GM21515 (cell line): Measurements from ENCODE around the gene FAM193A.
A peak's percentile ranks its signal among the peaks of the same experiment; 100 is the strongest.

ENCODE experiments used
- ATAC-seq: cut with Tn5 transposase; IDR thresholded peaks from one replicate; pipeline ENCODE4 v1.9.1; 2021; ENCODE audit not compliant: unreplicated experiment

FAM193A gene

DNA sequence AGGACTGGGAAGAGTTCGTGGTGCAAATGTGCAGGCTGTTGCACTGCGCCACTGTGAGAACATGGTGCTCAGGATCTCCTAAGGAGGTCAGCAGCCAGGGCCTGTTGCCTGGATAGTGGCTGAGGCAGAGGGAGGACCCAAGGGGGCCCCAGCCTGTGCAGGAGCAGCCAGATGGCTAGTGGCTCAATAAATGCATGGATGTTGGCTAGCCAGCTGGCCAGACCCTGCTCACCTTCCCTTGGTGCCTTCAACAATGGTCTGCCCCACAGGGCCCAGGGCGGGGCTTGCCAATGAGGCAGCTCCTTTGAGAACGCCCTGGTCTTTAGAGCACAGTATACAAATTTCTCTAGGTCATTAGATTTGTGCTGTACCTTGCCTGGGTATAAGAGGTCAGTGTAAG lies 152.2 kb downstream of the FAM193A start:
- no peak for ATAC-seq

GRCh38 chr4:2689114-2689513 lies 152.7 kb downstream of the FAM193A start:
- ATAC-seq: no peak

DNA sequence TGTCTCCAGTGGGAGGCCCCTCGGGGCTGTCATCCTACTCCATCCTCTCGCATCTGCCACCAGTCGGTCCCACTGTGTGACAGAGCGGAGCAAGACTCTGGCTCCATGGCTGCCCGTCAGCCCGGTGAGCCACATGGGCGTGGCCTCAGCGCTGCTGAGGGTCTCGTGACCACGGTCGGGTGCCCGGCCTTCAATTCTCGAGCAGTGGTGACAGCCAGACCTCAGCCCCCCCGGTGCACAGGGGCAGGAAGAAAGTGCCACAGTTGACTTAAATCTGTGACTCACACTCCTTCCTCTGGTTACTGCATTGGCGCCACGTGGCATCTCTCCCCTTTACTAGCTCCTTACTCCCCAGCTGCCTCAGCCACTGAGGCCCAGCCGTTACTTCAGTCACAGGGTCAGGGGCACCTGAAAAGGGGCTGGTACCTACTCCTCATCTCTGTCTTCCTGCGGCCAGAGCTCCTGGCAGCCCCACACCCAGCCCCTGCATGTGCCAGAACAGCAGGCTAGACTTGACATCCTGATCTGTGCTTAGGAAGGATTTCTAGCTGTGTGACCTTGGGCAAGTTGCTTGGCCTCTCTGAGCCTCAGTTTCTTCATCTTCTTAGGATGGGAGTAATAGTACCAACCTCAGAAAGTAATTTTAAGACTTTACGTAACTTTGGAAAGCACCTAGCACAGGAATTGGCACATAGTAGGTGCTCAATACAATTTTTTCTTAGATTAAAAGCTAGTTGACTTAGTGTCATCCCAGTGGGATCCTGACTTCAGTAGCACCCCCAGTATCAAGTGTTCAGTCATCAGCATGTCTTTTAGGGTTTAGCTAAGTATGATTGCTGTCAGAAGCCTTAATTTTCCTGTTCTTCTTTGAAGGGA lies 153.6 kb downstream of the FAM193A start:
- peak; percentile 45 for ATAC-seq

GRCh38 chr4:2691313-2691712 lies 154.9 kb downstream of the FAM193A start:
- ATAC-seq: no peak

DNA sequence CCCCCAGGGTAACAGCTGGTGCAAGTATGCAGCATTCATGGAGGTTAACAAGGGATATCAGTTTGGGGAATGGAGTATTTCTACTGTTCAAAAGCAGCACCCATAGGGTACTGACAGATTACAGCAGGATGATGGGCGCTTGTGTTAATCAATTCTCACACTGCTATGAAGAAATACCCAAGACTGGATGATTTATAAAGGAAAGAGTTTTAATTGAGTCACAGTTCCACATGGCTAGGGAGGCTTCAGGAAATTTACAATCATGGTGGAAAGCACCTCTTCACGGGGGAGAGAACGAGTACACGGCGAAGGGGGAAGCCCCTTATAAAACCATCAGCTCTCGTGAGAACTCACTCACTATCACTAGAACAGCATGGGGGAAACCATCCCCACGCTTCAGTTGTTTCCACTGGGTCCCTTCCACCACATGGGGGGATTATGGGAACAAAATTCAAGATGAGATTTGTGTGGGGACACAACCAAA lies 155.5 kb downstream of the FAM193A start:
- ATAC-seq: no peak

DNA sequence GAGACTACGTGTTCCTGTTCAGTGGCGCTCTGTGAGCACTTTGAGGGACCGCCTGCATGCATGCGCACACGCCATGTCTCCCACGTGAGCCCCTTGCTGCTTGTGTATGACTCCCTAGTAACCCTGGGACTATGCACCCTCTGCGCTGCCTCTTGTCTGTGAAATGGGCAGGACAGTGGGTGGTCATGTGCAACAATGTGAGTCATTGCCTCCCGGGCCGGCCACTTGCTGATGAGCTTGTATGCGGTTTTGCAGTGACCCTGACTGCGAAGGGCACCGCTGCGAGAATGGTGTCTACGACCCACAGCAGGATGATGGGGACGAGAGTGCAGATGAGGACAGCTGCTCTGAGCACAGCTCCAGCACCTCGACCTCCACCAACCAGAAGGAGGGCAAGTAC lies 158.2 kb downstream of the FAM193A start:
- ATAC-seq: no peak

GRCh38 chr4:2695346-2696060 lies 159.1 kb downstream of the FAM193A start:
- ATAC-seq: no peak

GRCh38 chr4:2696423-2696822 lies 160.0 kb downstream of the FAM193A start:
- peak; percentile 87 for ATAC-seq

DNA sequence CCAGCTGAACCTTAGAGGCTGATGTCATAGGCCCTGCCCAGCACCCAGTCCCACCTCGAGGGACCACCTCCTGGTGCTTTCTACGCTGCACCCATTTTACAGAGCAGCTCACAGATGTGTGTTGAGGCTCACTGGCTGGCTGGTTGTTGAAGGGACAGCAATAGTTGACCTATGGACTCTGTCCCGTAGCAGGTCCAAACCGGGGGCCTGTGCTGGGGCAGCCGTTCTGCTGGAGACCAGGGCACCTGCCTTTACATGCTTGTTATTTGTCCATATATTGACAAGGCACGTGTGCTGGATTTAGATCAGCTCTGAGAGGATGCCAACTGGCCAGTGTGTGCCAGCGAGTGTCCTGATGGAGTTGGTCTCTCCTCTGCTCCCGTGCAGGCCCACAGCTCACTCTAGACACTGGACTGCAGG lies 161.6 kb downstream of the FAM193A start:
- no peak for ATAC-seq

- no peak for ATAC-seq
Observed at GRCh38 chr4:2698504-2698903, 162.1 kb downstream of the FAM193A start.

DNA sequence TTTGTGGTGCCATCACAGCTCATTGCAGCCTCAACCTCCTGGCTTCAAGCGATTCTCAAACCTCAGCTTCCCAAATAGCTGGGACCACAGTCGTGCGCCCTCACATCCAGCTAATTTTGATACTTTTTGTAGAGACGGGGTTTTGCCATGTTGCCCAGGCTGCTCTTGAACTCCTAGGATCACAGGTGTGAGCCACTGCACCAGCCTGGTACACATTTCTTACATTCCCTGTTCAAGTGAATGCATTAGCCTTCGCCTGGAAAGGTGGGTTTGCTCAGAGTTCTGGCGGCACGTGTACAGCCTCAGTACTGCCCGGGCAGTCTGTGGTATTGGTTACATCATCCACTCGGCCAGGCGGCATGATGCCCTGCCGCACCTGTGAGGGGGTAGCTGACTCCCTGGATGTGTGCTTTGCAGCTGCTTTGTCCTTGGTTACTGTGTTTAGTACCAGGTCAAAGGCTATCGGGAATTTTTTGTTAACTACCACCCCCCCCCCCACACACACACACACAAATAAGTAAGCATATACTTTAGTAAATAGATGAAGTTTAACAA lies 162.6 kb downstream of the FAM193A start:
- no peak for ATAC-seq

GRCh38 chr4:2699534-2699933 lies 163.1 kb downstream of the FAM193A start:
- no peak for ATAC-seq

GRCh38 chr4:2700031-2700430 lies 163.6 kb downstream of the FAM193A start:
- ATAC-seq: no peak

- no peak for ATAC-seq
Observed at GRCh38 chr4:2702361-2702760, 165.9 kb downstream of the FAM193A start.

- ATAC-seq: no peak
Observed at GRCh38 chr4:2702770-2703169, 166.3 kb downstream of the FAM193A start.

- ATAC-seq: no peak
Observed at GRCh38 chr4:2712261-2712842, 175.9 kb downstream of the FAM193A start.

DNA sequence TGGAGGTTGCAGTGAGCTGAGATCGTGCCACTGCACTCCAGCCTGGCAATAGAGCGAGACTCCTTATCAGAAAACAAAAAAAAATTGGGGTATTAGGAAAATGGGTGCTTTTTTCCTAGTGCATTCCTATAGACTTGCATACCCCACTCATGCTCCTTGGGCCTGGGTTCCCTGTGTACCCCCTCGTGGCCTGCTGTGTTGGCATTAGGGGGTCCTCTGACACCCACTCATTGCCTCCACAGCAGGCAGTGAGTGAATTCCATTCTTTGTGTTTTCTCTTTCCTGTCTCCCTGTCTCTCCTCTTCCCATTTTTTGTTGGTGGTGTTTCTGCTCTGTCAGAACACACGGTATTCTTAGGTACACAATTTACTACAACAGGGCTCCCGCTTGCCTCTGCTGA lies 176.9 kb downstream of the FAM193A start:
- ATAC-seq: no peak

- no peak for ATAC-seq
Observed at GRCh38 chr4:2714061-2714770, 177.8 kb downstream of the FAM193A start.

- no peak for ATAC-seq
Observed at GRCh38 chr4:2714918-2715317, 178.5 kb downstream of the FAM193A start.

DNA sequence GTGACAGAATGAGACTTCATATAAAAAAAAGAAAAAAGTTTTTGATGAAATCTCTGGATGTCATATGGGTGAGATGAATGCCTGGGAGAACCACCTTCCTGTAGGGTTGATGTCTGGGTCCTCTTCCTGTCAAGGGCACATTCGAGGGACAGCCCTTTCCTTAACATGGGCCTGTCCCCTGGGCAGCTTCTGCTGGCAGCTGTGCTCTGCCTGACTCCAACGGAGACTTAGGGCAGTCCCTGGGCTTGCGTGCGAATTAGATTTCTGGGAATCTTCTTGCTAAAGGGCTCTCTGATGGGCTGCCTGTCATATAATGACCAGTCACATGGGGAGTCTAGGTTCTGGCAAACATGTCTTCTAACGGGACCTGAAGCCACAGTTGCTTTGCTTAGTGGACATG lies 179.0 kb downstream of the FAM193A start:
- ATAC-seq: no peak

GRCh38 chr4:2716236-2716635 lies 179.8 kb downstream of the FAM193A start:
- no peak for ATAC-seq
